Activated B cell treated with CpG ODN at 0.5 μM for 24 hours (primary cell): ENCODE data around the gene STRA8. TPM values are rescaled to one million over a fixed set of nuclear protein-coding genes. Genes with fewer than 3 reads are reported as not detected.

Experiments
- ATAC-seq: fragments of 200-7000 bp; cut with Tn5 transposase; one replicate; pipeline ENCODE4 v1.10.0; 2021; ENCODE audit warnings: low read depth, mild to moderate bottlenecking, moderate library complexity
- CTCF ChIA-PET: fragments of 350-600 bp; sonication (Branson Sonifier 250); formaldehyde crosslinking; loops from one replicate; lab custom pipeline; 2021; ENCODE audit warnings: antibody characterized with exemption; lab: Charles Lee
- POLR2A ChIA-PET: fragments of 350-600 bp; sonication (Branson Sonifier 250); formaldehyde crosslinking; loops from one replicate; lab custom pipeline; 2021; ENCODE audit warnings: antibody characterized with exemption; lab: Charles Lee
- DNase-seq: peaks from one replicate; pipeline ENCODE4 v3.0.0; 2022
- H3K27ac Mint-ChIP-seq: one replicate; pipeline ENCODE4 v1.8.0; 2020; ENCODE audit warnings: mixed read lengths
- H3K27me3 Mint-ChIP-seq: one replicate; pipeline ENCODE4 v1.8.0; 2021; ENCODE audit warnings: mixed read lengths
- H3K36me3 Mint-ChIP-seq: one replicate; pipeline ENCODE4 v1.8.0; 2021; ENCODE audit warnings: low read depth, mixed read lengths
- H3K4me1 Mint-ChIP-seq: one replicate; pipeline ENCODE4 v1.8.0; 2021; ENCODE audit warnings: mixed read lengths
- H3K4me3 Mint-ChIP-seq: one replicate; pipeline ENCODE4 v1.8.0; 2020; ENCODE audit warnings: mild to moderate bottlenecking, mixed read lengths
- H3K9me3 Mint-ChIP-seq: one replicate; pipeline ENCODE4 v1.8.0; 2020; ENCODE audit warnings: mixed read lengths
- intact Hi-C: fragments of 100-400 bp; cut with micrococcal nuclease; formaldehyde crosslinking; loops from one replicate; pipeline ENCODE4 v1.15.1; 2024
- total RNA-seq: library from RNA; stranded (reverse); gene quantifications from 2 replicates; pipeline ENCODE4 v1.2.3, GENCODE V29; 2022
- TF ChIP-seq, protein P1 (sequence below): fragments of 200-600 bp; IDR thresholded peaks from one replicate; pipeline ENCODE4 v1.8.0; 2022; ENCODE audit warnings: antibody characterized with exemption, mild to moderate bottlenecking

Gene STRA8
- total RNA-seq, 1 donor from 2014 or later: not detected

- Mint-ChIP-seq H3K36me3 (no peaks in the 10 kb centered on the region), H3K4me1 (no peaks in the 10 kb centered on the region), H3K27me3 (peaks cover 3% of the 10 kb centered on the region), H3K4me3 (no peak overlapping the region), H3K9me3 (peaks cover 18% of the 10 kb centered on the region), H3K27ac (no peak overlapping the region)
- intact Hi-C loops: no loop called here
- no peak for ATAC-seq
- ChIA-PET POLR2A (no interaction called here), CTCF (no interaction called here)
- TF ChIP-seq, protein P1, sequence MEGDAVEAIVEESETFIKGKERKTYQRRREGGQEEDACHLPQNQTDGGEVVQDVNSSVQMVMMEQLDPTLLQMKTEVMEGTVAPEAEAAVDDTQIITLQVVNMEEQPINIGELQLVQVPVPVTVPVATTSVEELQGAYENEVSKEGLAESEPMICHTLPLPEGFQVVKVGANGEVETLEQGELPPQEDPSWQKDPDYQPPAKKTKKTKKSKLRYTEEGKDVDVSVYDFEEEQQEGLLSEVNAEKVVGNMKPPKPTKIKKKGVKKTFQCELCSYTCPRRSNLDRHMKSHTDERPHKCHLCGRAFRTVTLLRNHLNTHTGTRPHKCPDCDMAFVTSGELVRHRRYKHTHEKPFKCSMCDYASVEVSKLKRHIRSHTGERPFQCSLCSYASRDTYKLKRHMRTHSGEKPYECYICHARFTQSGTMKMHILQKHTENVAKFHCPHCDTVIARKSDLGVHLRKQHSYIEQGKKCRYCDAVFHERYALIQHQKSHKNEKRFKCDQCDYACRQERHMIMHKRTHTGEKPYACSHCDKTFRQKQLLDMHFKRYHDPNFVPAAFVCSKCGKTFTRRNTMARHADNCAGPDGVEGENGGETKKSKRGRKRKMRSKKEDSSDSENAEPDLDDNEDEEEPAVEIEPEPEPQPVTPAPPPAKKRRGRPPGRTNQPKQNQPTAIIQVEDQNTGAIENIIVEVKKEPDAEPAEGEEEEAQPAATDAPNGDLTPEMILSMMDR: no peak
- DNase-seq: no peak
These were observed 29.1 kb downstream of the STRA8 start for GRCh38 chr7:135262623-135263320.

DNA sequence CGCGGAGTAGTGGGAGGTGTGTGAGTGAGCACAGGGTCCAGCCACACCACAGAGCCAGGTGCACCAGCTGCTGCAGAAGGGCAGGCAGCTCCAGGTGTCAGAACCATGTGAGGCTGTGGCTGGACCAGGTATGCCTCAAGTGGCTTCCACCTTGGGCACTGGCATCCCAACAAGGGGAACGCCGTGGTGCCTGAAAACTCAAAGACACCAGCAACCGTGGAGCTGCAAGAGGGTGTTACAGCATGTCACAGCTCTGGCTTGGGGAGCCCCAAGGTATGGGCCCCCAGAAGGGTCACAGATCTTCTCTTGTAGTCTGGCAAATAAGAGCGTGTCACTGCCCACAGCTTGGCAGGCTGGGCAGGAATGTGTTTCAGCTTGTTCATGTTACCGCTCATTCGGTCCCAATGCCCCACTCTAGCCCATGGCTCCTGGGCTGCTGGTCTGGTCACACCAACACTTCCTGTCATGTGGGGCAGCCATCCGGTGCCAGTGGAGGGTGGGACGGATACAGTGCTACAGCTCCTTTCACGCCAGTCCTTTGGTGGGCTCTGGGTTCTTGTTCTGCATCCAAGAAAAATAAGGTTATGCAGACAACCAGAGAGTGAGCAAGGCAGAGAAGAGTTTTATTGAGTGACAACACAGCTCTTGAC is 29.8 kb downstream of the STRA8 start:
- H3K9me3 Mint-ChIP-seq: peaks cover 18% of the 10 kb centered on the region
- H3K27ac Mint-ChIP-seq: no peak overlapping the region
- ChIA-PET CTCF (no interaction called here), POLR2A (no interaction called here)
- DNase-seq (no peak), ATAC-seq (no peak)
- intact Hi-C loops: no loop called here
- no peak overlapping the region for H3K4me3 Mint-ChIP-seq
- TF ChIP-seq, protein P1: no peak
- H3K36me3 Mint-ChIP-seq: no peaks in the 10 kb centered on the region
- peaks cover 10% of the 10 kb centered on the region for H3K27me3 Mint-ChIP-seq
- no peaks in the 10 kb centered on the region for H3K4me1 Mint-ChIP-seq

- peaks cover 18% of the 10 kb centered on the region for H3K9me3 Mint-ChIP-seq
- H3K27me3 Mint-ChIP-seq: peaks cover 12% of the 10 kb centered on the region
- H3K27ac Mint-ChIP-seq: no peak overlapping the region
- no peak overlapping the region for H3K4me3 Mint-ChIP-seq
- TF ChIP-seq, protein P1: no peak
- DNase-seq (no peak), ATAC-seq (no peak)
- no peaks in the 10 kb centered on the region for H3K36me3 Mint-ChIP-seq
- POLR2A ChIA-PET: no interaction called here
- H3K4me1 Mint-ChIP-seq: no peaks in the 10 kb centered on the region
- intact Hi-C loops: no loop called here
- CTCF ChIA-PET: interaction anchor here (2.1 kb wide), 1 partner anchor 9 kb away, joined by 7 read pairs; no protein-coding TSS in a partner anchor
These were observed 32.0 kb downstream of the STRA8 start for GRCh38 chr7:135265637-135266036.

GRCh38 chr7:135269921-135270320 is 36.3 kb downstream of the STRA8 start:
- H3K9me3 Mint-ChIP-seq: peaks cover 9% of the 10 kb centered on the region
- DNase-seq: no peak

More at GRCh38 chr7:135269921-135270320, 36.3 kb downstream of the STRA8 start:
- intact Hi-C loops: loop anchor here (5.0 to 10.0 kb wide), 3 partner anchors 98 to 835 kb away; partner anchors contain the start of genes AGBL3 and CYREN
- ATAC-seq: no peak
- Mint-ChIP-seq H3K4me1 (peaks cover 2% of the 10 kb centered on the region), H3K36me3 (no peaks in the 10 kb centered on the region), H3K27ac (no peak overlapping the region), H3K27me3 (peaks cover 15% of the 10 kb centered on the region), H3K4me3 (no peak overlapping the region)
- TF ChIP-seq, protein P1: no peak
- POLR2A ChIA-PET: interaction anchor here (0.6 kb wide), 1 partner anchor 438 kb away, joined by 4 read pairs; no protein-coding TSS in a partner anchor
- CTCF ChIA-PET: no interaction called here
